OCI-LY3 (cell line): Measurements from ENCODE around the gene IFNLR1.

Experiments
- EZH2phosphoT487 ChIP-seq: fragments of 200-600 bp; shearing (Covaris generic); IDR thresholded peaks from 2 replicates; pipeline ENCODE4 v1.6.1; 2018; ENCODE audit warnings: antibody characterized with exemption, mixed run types, low read depth
- TF ChIP-seq, protein P1 (sequence below): fragments of 200-600, 300-600 bp; sonication (generic); IDR thresholded peaks from 2 replicates; pipeline ENCODE4 v1.5.1; 2014; ENCODE audit warnings: antibody characterized with exemption, low read length, low read depth

DNA sequence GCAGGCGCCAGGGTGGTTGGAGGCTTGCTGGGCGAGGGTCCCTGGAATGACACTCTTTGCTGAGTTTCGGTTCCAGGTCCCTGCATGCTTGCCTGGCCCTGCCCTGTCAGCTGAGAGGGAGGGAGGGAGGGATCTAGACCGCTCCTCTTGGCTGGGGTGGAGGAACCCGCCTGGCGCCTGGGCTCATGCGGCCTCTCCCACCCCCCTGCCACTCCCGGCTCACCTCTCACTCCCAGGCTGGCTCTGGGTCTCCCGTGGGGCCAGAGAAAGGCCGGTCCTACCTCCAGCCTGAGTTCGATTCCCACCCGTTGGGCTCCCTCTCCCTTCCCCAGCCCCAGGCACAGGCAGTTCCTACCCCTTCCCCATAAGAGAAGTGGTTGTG is 19.0 kb upstream of the IFNLR1 start:
- TF ChIP-seq, protein P1, sequence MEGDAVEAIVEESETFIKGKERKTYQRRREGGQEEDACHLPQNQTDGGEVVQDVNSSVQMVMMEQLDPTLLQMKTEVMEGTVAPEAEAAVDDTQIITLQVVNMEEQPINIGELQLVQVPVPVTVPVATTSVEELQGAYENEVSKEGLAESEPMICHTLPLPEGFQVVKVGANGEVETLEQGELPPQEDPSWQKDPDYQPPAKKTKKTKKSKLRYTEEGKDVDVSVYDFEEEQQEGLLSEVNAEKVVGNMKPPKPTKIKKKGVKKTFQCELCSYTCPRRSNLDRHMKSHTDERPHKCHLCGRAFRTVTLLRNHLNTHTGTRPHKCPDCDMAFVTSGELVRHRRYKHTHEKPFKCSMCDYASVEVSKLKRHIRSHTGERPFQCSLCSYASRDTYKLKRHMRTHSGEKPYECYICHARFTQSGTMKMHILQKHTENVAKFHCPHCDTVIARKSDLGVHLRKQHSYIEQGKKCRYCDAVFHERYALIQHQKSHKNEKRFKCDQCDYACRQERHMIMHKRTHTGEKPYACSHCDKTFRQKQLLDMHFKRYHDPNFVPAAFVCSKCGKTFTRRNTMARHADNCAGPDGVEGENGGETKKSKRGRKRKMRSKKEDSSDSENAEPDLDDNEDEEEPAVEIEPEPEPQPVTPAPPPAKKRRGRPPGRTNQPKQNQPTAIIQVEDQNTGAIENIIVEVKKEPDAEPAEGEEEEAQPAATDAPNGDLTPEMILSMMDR: no peak
- no peak for TF ChIP-seq EZH2phosphoT487
